GM12801 (cell line): ENCODE results near the gene OSBPL9.

Experiments used
- TF ChIP-seq, protein P1 (sequence below): IDR thresholded peaks from one replicate; pipeline ENCODE4 v1.5.1; 2011; ENCODE audit warnings: control low read depth; ENCODE audit not compliant: insufficient read length; ENCODE audit errors: extremely low read depth

OSBPL9 gene

DNA sequence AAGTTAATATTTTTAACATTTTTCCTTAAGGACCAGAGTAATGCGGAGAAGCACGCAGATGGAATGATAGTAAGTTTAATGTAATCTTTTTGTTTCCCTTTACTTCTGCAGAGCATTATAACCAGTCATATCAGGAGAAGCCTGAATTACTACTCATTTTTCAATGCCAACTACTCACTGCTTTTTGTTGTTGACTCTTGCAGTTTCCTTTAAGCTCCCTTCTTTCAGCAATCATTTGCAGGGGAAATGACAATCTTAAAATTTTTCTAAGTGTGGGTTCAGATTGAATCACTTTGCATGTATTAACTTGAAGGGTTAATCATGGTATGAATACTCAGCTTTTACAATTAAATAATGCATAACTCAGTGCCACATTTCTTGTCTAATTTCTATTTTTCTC is 139.4 kb downstream of the OSBPL9 start:
- TF ChIP-seq, protein P1, sequence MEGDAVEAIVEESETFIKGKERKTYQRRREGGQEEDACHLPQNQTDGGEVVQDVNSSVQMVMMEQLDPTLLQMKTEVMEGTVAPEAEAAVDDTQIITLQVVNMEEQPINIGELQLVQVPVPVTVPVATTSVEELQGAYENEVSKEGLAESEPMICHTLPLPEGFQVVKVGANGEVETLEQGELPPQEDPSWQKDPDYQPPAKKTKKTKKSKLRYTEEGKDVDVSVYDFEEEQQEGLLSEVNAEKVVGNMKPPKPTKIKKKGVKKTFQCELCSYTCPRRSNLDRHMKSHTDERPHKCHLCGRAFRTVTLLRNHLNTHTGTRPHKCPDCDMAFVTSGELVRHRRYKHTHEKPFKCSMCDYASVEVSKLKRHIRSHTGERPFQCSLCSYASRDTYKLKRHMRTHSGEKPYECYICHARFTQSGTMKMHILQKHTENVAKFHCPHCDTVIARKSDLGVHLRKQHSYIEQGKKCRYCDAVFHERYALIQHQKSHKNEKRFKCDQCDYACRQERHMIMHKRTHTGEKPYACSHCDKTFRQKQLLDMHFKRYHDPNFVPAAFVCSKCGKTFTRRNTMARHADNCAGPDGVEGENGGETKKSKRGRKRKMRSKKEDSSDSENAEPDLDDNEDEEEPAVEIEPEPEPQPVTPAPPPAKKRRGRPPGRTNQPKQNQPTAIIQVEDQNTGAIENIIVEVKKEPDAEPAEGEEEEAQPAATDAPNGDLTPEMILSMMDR = no peak

DNA sequence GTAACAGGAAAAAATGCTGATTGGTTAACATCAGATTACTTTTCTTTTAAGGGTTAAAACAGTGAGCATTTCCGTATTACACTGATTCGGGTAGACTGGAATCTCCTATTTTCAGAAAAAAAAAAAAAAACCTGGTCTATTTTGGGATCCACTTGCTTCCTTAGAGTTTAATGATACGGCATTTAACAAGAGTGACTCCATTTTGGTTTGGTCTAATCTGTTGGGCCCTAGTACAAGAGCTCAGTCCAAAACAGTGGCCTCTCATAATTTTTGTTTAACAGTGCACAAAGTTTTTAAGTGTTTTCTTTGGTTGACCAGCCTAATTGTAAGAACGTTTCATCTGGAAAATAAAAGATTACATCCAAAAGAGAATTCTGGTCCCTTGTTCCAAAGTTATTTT is 141.4 kb downstream of the OSBPL9 start:
- TF ChIP-seq, protein P1 = no peak

DNA sequence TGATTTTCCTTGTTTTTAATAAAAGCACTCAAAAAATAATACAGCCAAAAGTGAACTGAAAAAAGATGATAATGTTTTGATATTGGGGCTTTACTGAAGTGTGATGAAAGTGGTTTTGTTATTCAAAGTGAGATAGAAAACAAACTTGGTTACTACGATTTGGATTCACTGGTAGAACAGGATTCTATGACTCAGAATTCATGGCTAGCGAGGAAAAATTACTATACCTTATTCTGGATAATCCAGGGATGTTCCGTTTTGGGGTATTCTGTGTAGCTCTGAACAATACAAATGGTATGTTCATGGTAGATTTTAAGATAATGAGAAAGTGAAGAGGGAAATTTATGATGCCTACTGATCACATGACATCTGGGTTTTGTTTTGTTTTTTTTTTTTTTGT is 144.0 kb downstream of the OSBPL9 start:
- TF ChIP-seq, protein P1 = no peak

DNA sequence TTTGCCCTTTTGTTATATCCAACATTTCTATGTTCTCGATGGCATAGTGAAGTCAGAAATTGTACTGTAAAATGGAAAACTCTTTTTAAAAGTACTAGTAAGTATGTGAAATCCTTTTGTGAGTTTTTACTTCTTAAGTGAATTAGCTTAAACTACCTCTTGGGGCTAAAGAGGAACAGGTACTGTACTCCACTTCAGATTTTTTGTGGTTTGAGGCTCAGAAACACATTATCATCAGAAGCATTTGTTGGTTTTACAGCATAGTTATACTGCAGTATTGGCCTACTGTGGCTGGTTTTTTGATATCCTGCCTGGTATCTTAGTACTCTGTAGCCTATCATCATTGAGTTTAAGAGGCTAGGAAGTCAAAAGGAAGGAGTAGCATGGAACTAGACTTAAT is 144.5 kb downstream of the OSBPL9 start:
- TF ChIP-seq, protein P1 = no peak

DNA sequence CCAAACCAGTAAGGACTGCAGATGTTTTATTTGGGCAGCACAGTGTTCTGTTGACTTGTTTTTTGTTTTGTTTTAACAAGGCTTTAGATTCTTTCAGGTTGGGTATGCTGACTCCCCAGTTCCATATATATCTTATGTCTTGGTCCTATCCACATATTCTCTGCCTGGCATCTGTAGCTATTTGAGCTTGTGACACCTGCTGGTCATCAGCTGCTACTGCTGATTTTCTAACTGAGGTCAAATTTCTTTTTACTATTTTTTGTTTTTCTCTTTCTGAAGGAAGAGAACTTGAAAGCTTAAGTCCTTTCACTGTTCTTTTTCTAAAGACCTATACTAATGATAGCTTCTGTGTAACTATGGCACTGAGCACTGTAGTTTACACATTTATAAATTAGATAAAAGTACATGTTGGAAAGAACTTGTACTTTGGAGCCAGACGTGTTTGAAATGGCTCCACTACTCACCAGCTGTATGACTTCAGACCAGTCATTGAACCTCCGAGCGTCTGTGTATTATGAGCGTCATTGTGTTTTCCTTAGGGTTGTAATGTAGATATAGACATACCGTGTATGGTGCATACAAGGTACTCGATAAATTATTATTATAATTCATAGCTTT is 152.2 kb downstream of the OSBPL9 start:
- TF ChIP-seq, protein P1 = peak; percentile 2

DNA sequence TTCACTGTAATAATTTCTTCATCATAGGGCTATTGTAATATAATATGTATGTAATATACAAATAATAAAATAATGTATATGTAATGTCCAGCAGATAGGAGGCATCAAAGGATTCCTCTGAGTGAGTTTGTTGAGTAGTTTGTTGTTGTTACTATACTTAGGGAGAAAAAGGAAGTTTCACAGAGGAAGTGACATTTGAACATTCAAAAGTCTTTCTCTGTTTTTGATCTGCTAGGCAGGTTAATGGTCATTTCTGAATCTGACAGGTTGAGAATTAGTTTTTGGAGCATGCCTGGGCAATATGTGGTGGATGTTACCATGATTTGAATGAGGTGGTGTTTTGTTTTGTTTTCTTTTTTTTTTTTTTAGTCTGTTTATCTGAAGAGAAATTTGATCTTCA is 159.5 kb downstream of the OSBPL9 start:
- TF ChIP-seq, protein P1 = no peak

DNA sequence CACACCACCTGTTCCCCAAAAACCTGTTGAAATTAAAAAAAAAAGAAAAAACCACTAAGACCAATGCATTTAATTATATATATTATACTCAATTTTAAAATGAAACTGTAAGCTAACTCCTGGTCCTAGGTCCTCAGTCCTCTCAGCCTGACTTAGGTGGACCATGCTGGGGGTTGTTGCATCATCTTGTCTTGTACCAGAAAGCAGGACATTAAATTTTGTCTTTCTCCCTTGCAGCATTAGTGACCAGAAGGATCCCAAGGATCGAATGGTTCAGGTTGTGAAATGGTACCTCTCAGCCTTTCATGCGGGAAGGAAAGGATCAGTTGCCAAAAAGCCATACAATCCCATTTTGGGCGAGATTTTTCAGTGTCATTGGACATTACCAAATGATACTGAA is 164.0 kb downstream of the OSBPL9 start:
- TF ChIP-seq, protein P1 = no peak
